HepG2 (cell line): ENCODE measurements around the gene CGA. TPM values are rescaled to one million over a fixed set of nuclear protein-coding genes. Genes with fewer than 3 reads are reported as not detected.

Source experiments
- ATF4 ChIP-seq, 2 experiments: fragments of 450-650 bp in 1 of 2; sonication (generic) in 1 of 2; formaldehyde crosslinking; IDR thresholded peaks; 2 replicates each; pipeline versions ENCODE4 v1.5.0 to v1.8.0; 2020 to 2022; ENCODE audit warnings: mild to moderate bottlenecking in 1 of 2, missing genetic modification reagents in 1 of 2
- CBX5 ChIP-seq: sonication (generic); formaldehyde crosslinking; IDR thresholded peaks from 2 replicates; pipeline ENCODE4 v1.4.0; 2020; ENCODE audit warnings: missing genetic modification reagents, borderline replicate concordance
- CHCHD3 ChIP-seq: sonication (generic); formaldehyde crosslinking; IDR thresholded peaks from 2 replicates; pipeline ENCODE4 v1.8.0; 2022; ENCODE audit warnings: mild to moderate bottlenecking, missing genetic modification reagents, moderate library complexity
- CREB1 ChIP-seq, 2 experiments: fragments of 450-650 bp in 1 of 2; IDR thresholded peaks; 2 replicates each; pipeline ENCODE4 v1.6.1; 2016 to 2017; ENCODE audit warnings: control low read depth in 1 of 2, mild to moderate bottlenecking in 1 of 2, missing compliant biosample characterization in 1 of 2, missing genetic modification characterization in 1 of 2
- CREM ChIP-seq, 2 experiments: sonication (generic) in 1 of 2; formaldehyde crosslinking in 1 of 2; IDR thresholded peaks; 2 replicates each; pipeline versions ENCODE4 v1.4.0 to v1.6.1; 2016 to 2020; ENCODE audit warnings: antibody characterized with exemption in 1 of 2, mild to moderate bottlenecking in 1 of 2, missing genetic modification reagents in 1 of 2
- DZIP1 ChIP-seq: sonication (generic); formaldehyde crosslinking; IDR thresholded peaks from 2 replicates; pipeline ENCODE4 v1.5.0; 2020; ENCODE audit warnings: mild to moderate bottlenecking, missing genetic modification reagents
- ELF3 ChIP-seq: IDR thresholded peaks from 2 replicates; pipeline ENCODE4 v1.6.1; 2016; ENCODE audit warnings: missing genetic modification reagents, missing compliant biosample characterization
- FOXP1 ChIP-seq, 2 experiments: fragments of 450-650 bp in 1 of 2; IDR thresholded peaks; 2 replicates each; pipeline ENCODE4 v1.6.1; 2017 to 2018; ENCODE audit warnings: antibody characterized with exemption in 1 of 2
- KDM5B ChIP-seq: sonication (generic); formaldehyde crosslinking; IDR thresholded peaks from 2 replicates; pipeline ENCODE4 v1.4.0; 2020; ENCODE audit warnings: missing genetic modification reagents, mild to moderate bottlenecking, borderline replicate concordance
- KLF9 ChIP-seq: IDR thresholded peaks from 2 replicates; pipeline ENCODE4 v1.6.1; 2016; ENCODE audit warnings: low read depth
- MED1 ChIP-seq: sonication (generic); formaldehyde crosslinking; IDR thresholded peaks from 2 replicates; pipeline ENCODE4 v1.4.0; 2020; ENCODE audit warnings: missing genetic modification reagents
- PRMT3 ChIP-seq: sonication (generic); formaldehyde crosslinking; IDR thresholded peaks from 2 replicates; pipeline ENCODE4 v1.8.1; 2022; ENCODE audit warnings: low read depth, mild to moderate bottlenecking, moderate library complexity, missing genetic modification reagents, borderline replicate concordance
- SRSF4 ChIP-seq: fragments of 200-400 bp; formaldehyde crosslinking; IDR thresholded peaks from one replicate; pipeline ENCODE4 v1.6.1; 2018; ENCODE audit warnings: mild to moderate bottlenecking, low read depth, low read length, moderate library complexity; ENCODE audit not compliant: poor library complexity, severe bottlenecking
- ZBTB4 ChIP-seq: sonication (generic); formaldehyde crosslinking; IDR thresholded peaks from 2 replicates; pipeline ENCODE4 v1.4.0; 2020; ENCODE audit warnings: missing genetic modification reagents, mild to moderate bottlenecking, borderline replicate concordance
- ZFP41 ChIP-seq: sonication (generic); formaldehyde crosslinking; IDR thresholded peaks from 2 replicates; pipeline ENCODE4 v1.4.0; 2020; ENCODE audit warnings: mild to moderate bottlenecking, missing genetic modification reagents, borderline replicate concordance
- ZFP82 ChIP-seq: sonication (generic); formaldehyde crosslinking; IDR thresholded peaks from 2 replicates; pipeline ENCODE4 v1.5.1; 2020; ENCODE audit warnings: mild to moderate bottlenecking, missing genetic modification reagents, borderline replicate concordance
- ZNF234 ChIP-seq: sonication (generic); formaldehyde crosslinking; conservative IDR thresholded peaks from 2 replicates; pipeline ENCODE4 v1.5.1; 2020; ENCODE audit warnings: mild to moderate bottlenecking, missing genetic modification reagents
- ZNF652 ChIP-seq: IDR thresholded peaks from 2 replicates; pipeline ENCODE4 v1.6.1; 2016; ENCODE audit warnings: low read depth, borderline replicate concordance
- ZNF766 ChIP-seq: sonication (generic); formaldehyde crosslinking; IDR thresholded peaks from 2 replicates; pipeline ENCODE4 v1.5.0; 2020; ENCODE audit warnings: missing genetic modification reagents, borderline replicate concordance
- ZSCAN21 ChIP-seq: sonication (generic); formaldehyde crosslinking; IDR thresholded peaks from 2 replicates; pipeline ENCODE4 v1.8.0; 2022; ENCODE audit warnings: mild to moderate bottlenecking, missing genetic modification reagents, moderate library complexity, borderline replicate concordance
- polyA plus RNA-seq, 8 experiments: library from polyadenylated mRNA; depleted of rRNA in 3 of 8; stranded (reverse) in 7 of 8; unstranded in 1 of 8; fragments of >200 nt; fragmentation: Illumina TruSeq in 4 of 8; extraction: Trizol in 4 of 8; gene quantifications; 2 replicates each; pipeline versions ENCODE4 v1.2.1 to v1.2.3, GENCODE V29; 2011 to 2016; ENCODE audit warnings: low read depth in 4 of 8, missing spikeins in 1 of 8, mixed read lengths in 1 of 8; ENCODE audit not compliant: insufficient read depth in 1 of 8
- total RNA-seq, 5 experiments: library from RNA; depleted of rRNA; stranded (reverse); fragments of >200 nt; fragmentation: Illumina TruSeq; extraction: Trizol; gene quantifications; 2 replicates each; pipeline ENCODE4 v1.2.3, GENCODE V29; 2016; ENCODE audit warnings: low read depth in 1 of 5
- TF ChIP-seq, protein P1 (sequence below): sonication (generic); formaldehyde crosslinking; IDR thresholded peaks from 2 replicates; pipeline ENCODE4 v1.5.0; 2020; ENCODE audit warnings: mild to moderate bottlenecking, low read depth, missing genetic modification reagents, borderline replicate concordance
- TF ChIP-seq, protein P2 (sequence below): sonication (generic); formaldehyde crosslinking; IDR thresholded peaks from 2 replicates; pipeline ENCODE4 v1.8.0; 2022; ENCODE audit warnings: mild to moderate bottlenecking, missing genetic modification reagents, moderate library complexity

CGA gene
- total and polyA plus RNA-seq, 2 of the 13 experiments (the other 11 are each of a cell fraction or from before 2014, with no cell fraction given): 0.09 TPM; not detected in 1

DNA sequence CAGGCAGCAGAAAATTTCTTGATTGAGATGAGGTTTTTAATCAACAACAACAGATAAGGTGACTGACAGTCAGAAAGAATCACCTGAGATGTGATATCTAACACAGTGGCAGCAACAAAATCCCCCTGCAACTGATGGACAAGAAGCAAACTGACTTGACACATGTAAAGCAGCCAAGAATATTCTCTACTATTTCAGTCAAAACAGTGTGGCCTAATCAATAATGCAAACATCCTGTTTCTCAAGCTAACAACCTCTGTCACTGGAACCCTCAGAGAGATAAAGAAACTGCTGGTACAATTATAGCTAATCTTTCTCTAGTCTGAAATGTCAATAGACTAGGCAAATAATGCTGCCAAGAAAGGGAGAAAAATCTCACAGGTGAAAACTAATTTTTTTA lies 4.6 kb upstream of the CGA start (continued):
- no peak for TF ChIP-seq CREB1 (IDR thresholded peaks at IDR 0.05)
- 0 out of 2 replicates have a peak, but pooled peaks have one; percentile 42 for TF ChIP-seq CREB1 (CRISPR knock-in tag; IDR thresholded peaks at IDR 0.05)
- TF ChIP-seq ZFP82 (CRISPR knock-in tag): no peak
- TF ChIP-seq, protein P1, sequence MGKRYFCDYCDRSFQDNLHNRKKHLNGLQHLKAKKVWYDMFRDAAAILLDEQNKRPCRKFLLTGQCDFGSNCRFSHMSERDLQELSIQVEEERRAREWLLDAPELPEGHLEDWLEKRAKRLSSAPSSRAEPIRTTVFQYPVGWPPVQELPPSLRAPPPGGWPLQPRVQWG (CRISPR knock-in tag): no peak
- TF ChIP-seq PRMT3 (CRISPR knock-in tag): no peak
- TF ChIP-seq FOXP1 (IDR thresholded peaks at IDR 0.05): no peak
- peak; percentile 85 for TF ChIP-seq FOXP1 (CRISPR knock-in tag; IDR thresholded peaks at IDR 0.05)
- TF ChIP-seq, protein P2, sequence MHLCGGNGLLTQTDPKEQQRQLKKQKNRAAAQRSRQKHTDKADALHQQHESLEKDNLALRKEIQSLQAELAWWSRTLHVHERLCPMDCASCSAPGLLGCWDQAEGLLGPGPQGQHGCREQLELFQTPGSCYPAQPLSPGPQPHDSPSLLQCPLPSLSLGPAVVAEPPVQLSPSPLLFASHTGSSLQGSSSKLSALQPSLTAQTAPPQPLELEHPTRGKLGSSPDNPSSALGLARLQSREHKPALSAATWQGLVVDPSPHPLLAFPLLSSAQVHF: no peak
- TF ChIP-seq ZNF652 (CRISPR knock-in tag): no peak
- no peak for TF ChIP-seq ZNF234
- no peak for TF ChIP-seq KLF9 (CRISPR knock-in tag)
- TF ChIP-seq ZFP41 (CRISPR knock-in tag): no peak
- peak in 1 of 2 experiments; percentile 41; a peak in 1 of 4 replicates for TF ChIP-seq ATF4 (CRISPR knock-in tag; IDR thresholded peaks at IDR 0.05)
- no peak for TF ChIP-seq SRSF4
- TF ChIP-seq MED1 (CRISPR knock-in tag): peak; percentile 40; the same call in 1 of the 2 replicates
- no peak for TF ChIP-seq ZSCAN21 (CRISPR knock-in tag)
- TF ChIP-seq ZNF766 (CRISPR knock-in tag): no peak
- peak; percentile 61; the same call in 1 of the 2 replicates for TF ChIP-seq CREM (IDR thresholded peaks at IDR 0.05)
- TF ChIP-seq CREM (CRISPR knock-in tag; IDR thresholded peaks at IDR 0.05): no peak
- TF ChIP-seq ELF3 (CRISPR knock-in tag): no peak
- no peak for TF ChIP-seq CBX5
- TF ChIP-seq ZBTB4: no peak
- TF ChIP-seq KDM5B (CRISPR knock-in tag): no peak
- no peak for TF ChIP-seq DZIP1 (CRISPR knock-in tag)
- TF ChIP-seq CHCHD3 (CRISPR knock-in tag): no peak
